Breast epithelium (tissue), 3 donors: ENCODE measurements around the gene SPOUT1.

Source experiments
- CTCF ChIP-seq, 3 donors: fragments of 450-650 bp; IDR thresholded peaks; one replicate each; pipeline ENCODE4 v1.5.1; 2016 to 2017; ENCODE audit warnings: antibody characterized with exemption in 3 of 3, mild to moderate bottlenecking in 3 of 3, moderate library complexity in 3 of 3
- POLR2A ChIP-seq: fragments of 450-650 bp; IDR thresholded peaks from one replicate; pipeline ENCODE4 v1.6.1; 2016; ENCODE audit warnings: antibody characterized with exemption, mild to moderate bottlenecking, moderate library complexity

GRCh38 chr9:128846680-128847030, 17.1 kb upstream of the SPOUT1 start:
- no peak for TF ChIP-seq CTCF (IDR thresholded peaks at IDR 0.05)
- no peak for TF ChIP-seq POLR2A
